NCI-H1105 treated with DMSO at 0.1 percent for 48 hours (cell line): ENCODE measurements around the gene PRKN.
"Not testable (repeated sequence)": the region's sequence is repeated elsewhere in the genome, so short reads cannot be mapped to it uniquely, and the experiment has no call there.

Experiments
- DNase-seq: peaks from one replicate; lab custom pipeline; 2025; lab: John Stamatoyannopoulos, UW

The PRKN gene

GRCh38 chr6:161309774-161310173 is 1417.8 kb downstream of the PRKN start:
- DNase-seq = not testable (repeated sequence)

- DNase-seq = no peak
These were observed 1419.4 kb downstream of the PRKN start for GRCh38 chr6:161308075-161308655.

GRCh38 chr6:161305860-161306259 is 1421.7 kb downstream of the PRKN start:
- DNase-seq = no peak

- DNase-seq = no peak
These were observed 1423.8 kb downstream of the PRKN start for GRCh38 chr6:161303628-161304340.

GRCh38 chr6:161302949-161303348 is 1424.6 kb downstream of the PRKN start:
- DNase-seq = no peak

- DNase-seq = no peak
These were observed 1426.2 kb downstream of the PRKN start for GRCh38 chr6:161301338-161301737.

- DNase-seq = no peak
These were observed 1426.7 kb downstream of the PRKN start for GRCh38 chr6:161300823-161301222.

- no peak for DNase-seq
These were observed 1427.8 kb downstream of the PRKN start for GRCh38 chr6:161299726-161300125.
